Ascending aorta (tissue), 2 donors: Measurements from ENCODE around the gene ACTMAP. TPM values are rescaled to one million over a fixed set of nuclear protein-coding genes. Genes with fewer than 3 reads are reported as not detected.

Experiments
- DNase-seq, 2 donors: peaks; one replicate each; pipeline ENCODE4 v3.0.0-alpha.2; 2019; ENCODE audit warnings: low spot score in 2 of 2
- H3K27ac ChIP-seq, 2 donors: fragments of 200-600 bp; sonication (generic); one replicate each; pipeline ENCODE4 v1.5.1; 2016 to 2017; ENCODE audit warnings: mild to moderate bottlenecking in 1 of 2
- H3K27me3 ChIP-seq: fragments of 200-600 bp; sonication (generic); one replicate; pipeline ENCODE4 v1.5.1; 2017
- H3K36me3 ChIP-seq, 2 donors: fragments of 200-600 bp; sonication (generic); one replicate each; pipeline ENCODE4 v1.5.1; 2016
- H3K4me1 ChIP-seq, 2 donors: fragments of 200-600 bp; sonication (generic); one replicate each; pipeline ENCODE4 v1.5.1; 2016 to 2017; ENCODE audit warnings: mild to moderate bottlenecking in 1 of 2
- H3K4me3 ChIP-seq, 2 donors: fragments of 200-600 bp; sonication (generic); one replicate each; pipeline ENCODE4 v1.5.1; 2016 to 2017; ENCODE audit warnings: mild to moderate bottlenecking in 1 of 2
- H3K9me3 ChIP-seq, 2 donors: fragments of 200-600 bp; sonication (generic); one replicate each; pipeline ENCODE4 v1.5.1; 2016
- intact Hi-C: fragments of 100-400 bp; cut with DNase I; formaldehyde crosslinking; loops from one replicate; pipeline ENCODE4 v1.15.1; 2023
- total RNA-seq: library from RNA; depleted of rRNA; stranded (reverse); fragments of >200 nt; gene quantifications from one replicate; pipeline ENCODE4 v1.1.0, GENCODE V29; 2016
- TF ChIP-seq, protein P1 (sequence below), 3 experiments: fragments of 200-600 bp in 2 of 3; fragments of 450-650 bp in 1 of 3; sonication (generic) in 2 of 3; IDR thresholded peaks; one replicate each; pipeline ENCODE4 v1.5.1; 2016 to 2019; ENCODE audit warnings: antibody characterized with exemption in 3 of 3, mild to moderate bottlenecking in 1 of 3, moderate library complexity in 1 of 3

The ACTMAP gene
- total RNA-seq, 1 donor from 2014 or later, result 8.3 TPM

DNA sequence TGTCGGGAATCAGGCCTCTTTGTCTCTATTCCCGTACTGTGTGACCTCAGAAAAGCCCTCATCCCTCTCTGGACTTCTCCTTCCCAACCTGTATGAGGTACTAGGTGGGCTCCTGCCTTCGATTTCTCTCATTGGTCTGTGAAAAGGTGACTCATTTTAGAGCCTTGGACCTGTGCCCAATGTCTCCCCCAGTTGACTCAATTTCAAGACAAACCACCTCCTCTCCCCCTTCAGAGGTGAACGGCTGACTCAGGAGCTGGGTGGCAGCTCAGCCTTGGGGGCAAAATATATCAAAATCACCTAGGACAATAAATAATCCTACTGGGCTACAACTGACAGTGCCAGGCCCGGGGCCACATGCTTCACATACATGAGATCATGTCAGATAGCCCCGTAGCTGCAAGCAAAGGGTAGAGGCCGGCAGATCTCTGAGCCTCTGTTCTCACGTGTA, 34.2 kb downstream of the ACTMAP start:
- Histone ChIP-seq H3K9me3 (no peaks in the 10 kb centered on the region), H3K4me3 (peak overlapping the region; percentile 72 to 100), H3K36me3 (peaks cover 0 to 14% of the 10 kb centered on the region in 2 donors), H3K4me1 (peaks cover 7 to 31% of the 10 kb centered on the region in 2 donors), H3K27me3 (no peaks in the 10 kb centered on the region), H3K27ac (peak overlapping the region; percentile 97 to 99)
- no peak for DNase-seq
- TF ChIP-seq, protein P1, sequence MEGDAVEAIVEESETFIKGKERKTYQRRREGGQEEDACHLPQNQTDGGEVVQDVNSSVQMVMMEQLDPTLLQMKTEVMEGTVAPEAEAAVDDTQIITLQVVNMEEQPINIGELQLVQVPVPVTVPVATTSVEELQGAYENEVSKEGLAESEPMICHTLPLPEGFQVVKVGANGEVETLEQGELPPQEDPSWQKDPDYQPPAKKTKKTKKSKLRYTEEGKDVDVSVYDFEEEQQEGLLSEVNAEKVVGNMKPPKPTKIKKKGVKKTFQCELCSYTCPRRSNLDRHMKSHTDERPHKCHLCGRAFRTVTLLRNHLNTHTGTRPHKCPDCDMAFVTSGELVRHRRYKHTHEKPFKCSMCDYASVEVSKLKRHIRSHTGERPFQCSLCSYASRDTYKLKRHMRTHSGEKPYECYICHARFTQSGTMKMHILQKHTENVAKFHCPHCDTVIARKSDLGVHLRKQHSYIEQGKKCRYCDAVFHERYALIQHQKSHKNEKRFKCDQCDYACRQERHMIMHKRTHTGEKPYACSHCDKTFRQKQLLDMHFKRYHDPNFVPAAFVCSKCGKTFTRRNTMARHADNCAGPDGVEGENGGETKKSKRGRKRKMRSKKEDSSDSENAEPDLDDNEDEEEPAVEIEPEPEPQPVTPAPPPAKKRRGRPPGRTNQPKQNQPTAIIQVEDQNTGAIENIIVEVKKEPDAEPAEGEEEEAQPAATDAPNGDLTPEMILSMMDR (IDR thresholded peaks at IDR 0.05), result no peak
- intact Hi-C loops, result loop anchor here (1.0 to 10.0 kb wide), 4 partner anchors 53 to 1311 kb away; partner anchors contain the start of genes HNRNPUL1 and ZFP36

DNA sequence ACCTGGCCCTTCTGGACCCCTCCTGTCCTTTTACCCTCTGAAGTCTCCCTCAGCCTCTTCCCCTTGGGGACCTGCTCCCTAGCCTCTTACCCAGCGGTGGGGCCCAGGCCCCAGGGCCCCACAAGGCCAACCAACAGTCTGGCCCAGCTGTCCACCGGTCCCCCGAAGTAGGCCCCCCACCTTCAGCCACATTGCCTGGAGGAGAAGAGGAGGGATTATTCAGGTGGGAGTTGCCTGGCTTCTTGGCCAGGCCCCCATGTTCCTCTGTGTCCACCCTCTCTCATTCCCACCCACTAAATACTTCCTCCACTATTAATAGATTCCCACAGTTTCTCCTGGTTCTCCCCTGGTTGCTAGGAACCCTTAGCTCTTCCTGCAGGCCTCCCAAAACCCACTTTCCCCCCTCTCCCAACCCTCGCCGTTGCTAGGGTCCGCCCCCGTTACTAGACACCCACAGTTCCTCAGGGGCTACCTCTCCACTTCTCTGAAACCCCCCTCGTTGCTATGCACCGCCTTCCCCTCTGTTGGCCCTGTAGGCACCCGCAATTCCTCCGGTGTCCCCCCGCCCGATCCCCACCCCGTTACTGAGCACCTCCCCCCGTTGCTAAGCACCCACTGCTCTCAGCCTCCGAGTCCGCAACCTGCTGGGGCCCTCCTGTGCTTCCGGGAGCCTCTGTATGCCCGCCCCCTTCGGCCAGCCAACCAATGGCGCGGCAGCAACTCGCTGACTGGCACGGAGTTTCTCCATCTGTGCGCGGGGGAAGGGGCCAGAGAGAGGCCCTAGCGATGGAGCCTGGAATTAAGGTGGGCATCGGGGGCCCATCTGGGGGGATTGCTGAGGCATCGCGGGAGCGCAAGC, 35.6 kb downstream of the ACTMAP start:
- no peaks in the 10 kb centered on the region for H3K9me3 ChIP-seq
- no peaks in the 10 kb centered on the region for H3K27me3 ChIP-seq
- DNase-seq, result peak; percentile 82 to 96
- H3K27ac ChIP-seq, result peak overlapping the region; percentile 97 to 99
- TF ChIP-seq, protein P1 (IDR thresholded peaks at IDR 0.05), result no peak
- H3K4me3 ChIP-seq, result peak overlapping the region; percentile 72 to 100
- intact Hi-C loops, result loop anchor here (1.0 to 10.0 kb wide), 8 partner anchors 24 to 1310 kb away; partner anchors contain the start of genes ACTMAP, HNRNPUL1, NUMBL and RAB4B
- peaks cover 1 to 21% of the 10 kb centered on the region in 2 donors for H3K4me1 ChIP-seq
- H3K36me3 ChIP-seq, result peaks cover 7 to 24% of the 10 kb centered on the region in 2 donors

DNA sequence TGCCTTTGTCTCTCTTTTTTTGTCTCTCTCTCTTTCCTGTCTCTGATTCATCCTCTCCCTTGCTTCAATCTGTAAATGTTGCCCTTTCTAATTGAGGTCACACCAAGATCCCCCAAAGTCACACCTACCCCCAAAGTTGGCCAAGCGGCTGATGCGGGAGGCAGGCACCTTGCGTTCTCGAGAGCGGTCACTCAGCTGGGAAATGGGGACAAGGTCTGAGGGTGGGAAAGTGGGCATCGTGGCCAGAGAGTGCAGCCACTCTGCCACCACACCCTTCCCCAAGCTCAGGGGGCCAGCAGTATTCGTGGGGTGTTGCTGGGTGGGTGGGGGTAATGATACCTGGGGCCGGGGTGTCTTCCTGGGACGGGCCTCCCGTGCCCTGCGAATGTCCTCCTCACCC, 36.3 kb downstream of the ACTMAP start:
- intact Hi-C loops, result loop anchor here (2.0 to 10.0 kb wide), 2 partner anchors 511 to 1309 kb away; partner anchors contain the start of gene ZFP36
- peak overlapping the region; percentile 97 to 99 for H3K27ac ChIP-seq
- TF ChIP-seq, protein P1 (IDR thresholded peaks at IDR 0.05), result no peak

DNA sequence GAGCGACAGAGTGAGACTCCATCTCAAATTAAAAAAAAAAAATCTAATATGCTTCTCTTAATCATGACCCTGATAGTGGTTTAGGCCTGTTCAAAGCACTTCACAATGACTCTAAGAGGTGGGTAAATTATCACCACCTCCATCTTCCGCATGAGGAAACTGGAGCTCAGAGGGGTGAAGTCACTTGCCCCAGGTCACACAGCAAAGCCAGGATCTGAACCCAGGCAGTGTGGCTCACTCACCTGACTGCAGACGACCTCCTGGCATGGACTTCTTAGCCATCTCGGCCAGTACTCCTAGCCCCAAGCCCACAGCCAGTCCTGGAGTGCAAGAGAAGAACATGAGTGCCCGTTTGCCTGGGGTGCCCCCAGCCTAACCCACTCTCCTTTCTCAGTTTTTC, 40.5 kb downstream of the ACTMAP start:
- TF ChIP-seq, protein P1 (IDR thresholded peaks at IDR 0.05), result no peak
- Histone ChIP-seq H3K4me3 (no peak overlapping the region), H3K27ac (no peak overlapping the region), H3K9me3 (no peaks in the 10 kb centered on the region), H3K27me3 (no peaks in the 10 kb centered on the region), H3K36me3 (peaks cover 46 to 54% of the 10 kb centered on the region in 2 donors), H3K4me1 (peaks cover 0 to 10% of the 10 kb centered on the region in 2 donors)
- no peak for DNase-seq
- intact Hi-C loops, result loop anchor here (10.0 kb wide), 1 partner anchor 1305 kb away; the partner anchor contains the start of gene ZFP36

More for the DNA sequence above, 36.3 kb downstream of the ACTMAP start:
- H3K4me3 ChIP-seq, result peak overlapping the region; percentile 72 to 100
- H3K36me3 ChIP-seq, result peaks cover 15 to 28% of the 10 kb centered on the region in 2 donors
- peaks cover 0 to 17% of the 10 kb centered on the region in 2 donors for H3K4me1 ChIP-seq
- no peaks in the 10 kb centered on the region for H3K27me3 ChIP-seq
- no peak for DNase-seq
- H3K9me3 ChIP-seq, result no peaks in the 10 kb centered on the region

DNA sequence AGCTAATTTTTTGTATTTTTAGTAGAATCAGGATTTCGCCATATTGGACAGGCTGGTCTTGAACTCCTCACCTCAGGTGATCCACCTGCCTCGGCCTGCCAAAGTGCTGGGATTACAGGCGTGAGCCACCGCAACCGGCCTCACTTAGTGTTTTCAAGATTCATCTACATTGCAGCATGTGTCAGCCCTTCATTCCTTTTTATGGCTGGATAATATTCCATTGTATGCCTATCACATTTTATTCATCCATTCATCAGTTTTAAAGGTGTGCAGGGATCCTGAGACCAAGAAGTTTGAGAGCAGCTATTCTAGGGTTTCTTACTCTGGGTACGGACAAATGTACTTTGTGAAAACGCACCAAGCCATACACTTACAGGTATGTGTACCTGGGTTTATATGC, 42.7 kb downstream of the ACTMAP start:
- intact Hi-C loops, result no loop called here
- H3K36me3 ChIP-seq, result peaks cover 68 to 72% of the 10 kb centered on the region in 2 donors
- no peak for DNase-seq

More for the DNA sequence above, 42.7 kb downstream of the ACTMAP start:
- H3K27me3 ChIP-seq, result no peaks in the 10 kb centered on the region
- H3K4me1 ChIP-seq, result no peaks in the 10 kb centered on the region
- H3K9me3 ChIP-seq, result no peaks in the 10 kb centered on the region
- H3K4me3 ChIP-seq, result no peak overlapping the region
- no peak overlapping the region for H3K27ac ChIP-seq
- TF ChIP-seq, protein P1 (IDR thresholded peaks at IDR 0.05), result no peak
